SK-N-MC (cell line): ENCODE measurements around the gene SDK1.

Source experiments
- EZH2 ChIP-seq: fragments of 200-600 bp; sonication (generic); IDR thresholded peaks from one replicate; pipeline ENCODE4 v1.6.1; 2017; ENCODE audit warnings: antibody characterized with exemption
- FOXP2 ChIP-seq: optimal IDR thresholded peaks from 2 replicates; pipeline ENCODE3; 2011; ENCODE audit warnings: mild to moderate bottlenecking, moderate library complexity; ENCODE audit not compliant: insufficient read depth; ENCODE audit errors: extremely low read length, control extremely low read depth
- POLR2AphosphoS5 ChIP-seq: IDR thresholded peaks from 2 replicates; pipeline ENCODE4 v1.6.1; 2012; ENCODE audit warnings: mild to moderate bottlenecking, low read depth, low read length, borderline replicate concordance

DNA sequence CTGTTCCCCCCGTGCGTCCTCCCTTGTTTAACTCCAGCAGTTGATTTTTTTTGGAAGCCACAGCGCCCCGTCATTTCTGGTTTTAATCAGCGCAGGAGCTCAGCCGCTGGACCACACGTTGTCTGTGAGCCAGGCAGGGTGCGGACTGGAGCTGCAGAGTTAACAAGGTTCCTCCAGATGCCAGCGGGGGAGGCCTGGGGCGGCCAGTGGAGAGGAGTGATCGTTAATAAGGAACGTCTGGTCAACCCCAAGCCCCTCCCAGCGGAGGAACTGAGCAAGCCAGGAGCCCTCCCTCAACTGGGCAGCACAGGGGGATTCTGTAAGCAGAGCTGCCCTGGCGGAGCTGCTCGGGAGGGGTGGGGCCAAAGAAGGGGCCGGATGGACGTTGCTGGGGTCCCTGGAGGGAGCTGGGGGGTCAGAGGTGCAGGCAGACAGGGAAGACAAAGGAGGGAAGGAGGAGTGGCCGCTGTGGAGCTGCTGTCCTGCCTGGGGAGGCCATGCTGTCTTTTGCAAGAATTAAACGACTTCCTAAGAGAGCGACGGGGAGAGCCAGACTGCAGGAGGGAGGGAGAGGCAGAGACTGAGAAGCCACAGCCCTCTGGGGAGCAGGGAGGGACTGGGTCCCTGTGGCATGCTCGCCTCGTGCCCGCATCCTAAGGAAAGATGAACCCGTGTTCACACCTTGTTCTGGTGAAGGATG is 843.9 kb downstream of the SDK1 start:
- TF ChIP-seq POLR2AphosphoS5 = no peak
- TF ChIP-seq EZH2 = no peak
- TF ChIP-seq FOXP2 = no peak
